ENCODE results near the gene IRF2BPL. TPM values are rescaled to one million over a fixed set of nuclear protein-coding genes. Genes with fewer than 3 reads are reported as not detected.

IRF2BPL gene
- total and polyA plus RNA-seq, 2 of the 8 experiments (the other 6 are each of a cell fraction or from before 2014, with no cell fraction given): 18.8 to 57.0 TPM

DNA sequence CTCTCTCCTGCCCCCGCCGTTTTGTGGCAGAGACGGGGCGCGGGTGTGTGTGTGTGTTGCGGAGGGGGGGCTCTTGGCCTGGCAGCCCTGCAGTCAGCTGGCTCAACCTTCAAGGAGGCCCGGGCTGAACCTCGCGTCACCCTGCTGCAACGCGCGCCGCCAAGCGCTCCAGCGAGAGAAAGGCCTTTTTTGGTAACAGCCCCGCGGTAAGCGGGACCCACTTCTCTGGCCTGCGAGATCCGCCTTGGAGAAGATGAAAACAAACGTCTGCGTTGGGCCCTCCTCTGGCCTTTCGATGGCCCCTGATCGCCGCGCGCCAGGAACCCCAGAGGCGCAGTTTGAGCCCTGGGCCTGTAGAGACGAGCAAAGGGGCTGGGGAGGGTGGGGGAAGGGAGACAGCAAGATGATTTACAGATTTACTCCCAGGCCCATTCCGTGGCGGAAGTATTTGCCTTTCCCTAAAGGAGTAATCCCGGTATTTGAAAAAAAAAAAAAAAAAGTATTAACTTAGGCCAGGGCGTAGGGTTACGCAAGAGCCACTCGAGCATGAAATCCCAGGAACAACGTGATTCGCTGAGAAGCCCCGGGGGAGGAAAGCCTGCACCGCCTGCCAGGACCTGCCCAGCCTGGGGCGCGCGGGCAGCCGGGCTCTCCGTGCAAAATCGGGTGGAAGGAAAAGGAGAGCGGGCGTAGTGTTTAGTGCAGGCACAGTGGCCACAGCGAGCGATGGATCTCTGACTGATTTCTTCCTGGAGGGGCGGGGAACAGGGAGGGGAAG is 4.5 kb upstream of the IRF2BPL start (continued):
- no peak for TF ChIP-seq CBX8 (IDR thresholded peaks at IDR 0.05; ENCODE audit: borderline replicate concordance, low read depth, low read length)
- 0 out of 2 replicates have a peak, but pooled peaks have one; percentile 35 for TF ChIP-seq RBBP5 (IDR thresholded peaks at IDR 0.05; ENCODE audit: borderline replicate concordance, low read depth, low read length)
- TF ChIP-seq, protein P1, sequence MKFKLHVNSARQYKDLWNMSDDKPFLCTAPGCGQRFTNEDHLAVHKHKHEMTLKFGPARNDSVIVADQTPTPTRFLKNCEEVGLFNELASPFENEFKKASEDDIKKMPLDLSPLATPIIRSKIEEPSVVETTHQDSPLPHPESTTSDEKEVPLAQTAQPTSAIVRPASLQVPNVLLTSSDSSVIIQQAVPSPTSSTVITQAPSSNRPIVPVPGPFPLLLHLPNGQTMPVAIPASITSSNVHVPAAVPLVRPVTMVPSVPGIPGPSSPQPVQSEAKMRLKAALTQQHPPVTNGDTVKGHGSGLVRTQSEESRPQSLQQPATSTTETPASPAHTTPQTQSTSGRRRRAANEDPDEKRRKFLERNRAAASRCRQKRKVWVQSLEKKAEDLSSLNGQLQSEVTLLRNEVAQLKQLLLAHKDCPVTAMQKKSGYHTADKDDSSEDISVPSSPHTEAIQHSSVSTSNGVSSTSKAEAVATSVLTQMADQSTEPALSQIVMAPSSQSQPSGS (IDR thresholded peaks at IDR 0.05; ENCODE audit: low read length): peak; percentile 14
- TF ChIP-seq POLR2AphosphoS5 (IDR thresholded peaks at IDR 0.05; ENCODE audit: low read depth, low read length): peak; percentile 48; the same call in 1 of the 2 replicates
- peak; percentile 89 for TF ChIP-seq NANOG (IDR thresholded peaks at IDR 0.05; ENCODE audit: insufficient read depth, low read depth, low read length, poor library complexity, severe bottlenecking)
- no peak for TF ChIP-seq KDM1A (IDR thresholded peaks at IDR 0.05; ENCODE audit: borderline replicate concordance, low read length)
- no peak for TF ChIP-seq SAP30 (IDR thresholded peaks at IDR 0.05; ENCODE audit: insufficient read depth, insufficient replicate concordance, low read length)
- TF ChIP-seq GTF2F1 (IDR thresholded peaks at IDR 0.05; ENCODE audit: borderline replicate concordance, low read depth, low read length): no peak
- TF ChIP-seq EP300 (IDR thresholded peaks at IDR 0.05; ENCODE audit: borderline replicate concordance in 1 of 2, low read depth in 2 of 2, low read length in 2 of 2): no peak
- no peak; the same call in 1 of the 2 replicates for TF ChIP-seq CHD2 (IDR thresholded peaks at IDR 0.05; ENCODE audit: low read length)
- 0 out of 2 replicates have a peak, but pooled peaks have one; percentile 21 for TF ChIP-seq EGR1 (IDR thresholded peaks at IDR 0.05; ENCODE audit: borderline replicate concordance, low read depth, low read length)
- TF ChIP-seq SP4 (IDR thresholded peaks at IDR 0.05; ENCODE audit: low read length): no peak
- no peak for TF ChIP-seq CTBP2 (IDR thresholded peaks at IDR 0.05; ENCODE audit: borderline replicate concordance, insufficient read depth, insufficient read length, low read length)
- no peak for TF ChIP-seq JUND (IDR thresholded peaks at IDR 0.05; ENCODE audit: low read length)
- TF ChIP-seq BACH1 (IDR thresholded peaks at IDR 0.05; ENCODE audit: low read length): no peak
- no peak for TF ChIP-seq KDM4A (IDR thresholded peaks at IDR 0.05; ENCODE audit: low read depth, low read length, severe bottlenecking)
- peak in 1 of 2 experiments; percentile 61; a peak in 2 of 4 replicates for TF ChIP-seq SIN3A (conservative IDR thresholded peaks at IDR 0.05 in 1 of 2, IDR thresholded peaks at IDR 0.05 in 1 of 2; ENCODE audit: low read depth in 1 of 2, low read length in 2 of 2)
- TF ChIP-seq TCF12 (IDR thresholded peaks at IDR 0.05; ENCODE audit: low read depth, low read length): no peak
- peak; percentile 40; the same call in 1 of the 2 replicates for TF ChIP-seq TBP (IDR thresholded peaks at IDR 0.05; ENCODE audit: low read depth, low read length)
- no peak for TF ChIP-seq RFX5 (IDR thresholded peaks at IDR 0.05; ENCODE audit: borderline replicate concordance, low read depth, low read length)
- no peak for TF ChIP-seq MAFK (IDR thresholded peaks at IDR 0.05; ENCODE audit: low read depth, low read length)
